Body of pancreas (tissue), 4 donors: ENCODE data around the gene TNFSF8.

Experiments used
- CTCF ChIP-seq, 7 experiments: fragments of 450-650 bp in 4 of 7; fragments of 200-600 bp in 3 of 7; sonication (generic) in 3 of 7; IDR thresholded peaks; one replicate each; pipeline ENCODE4 v1.5.1; 2016 to 2019; ENCODE audit warnings: antibody characterized with exemption in 7 of 7
- POLR2A ChIP-seq, 3 donors: fragments of 450-650 bp; IDR thresholded peaks; one replicate each; pipeline ENCODE4 v1.6.1; 2016; ENCODE audit warnings: antibody characterized with exemption in 3 of 3, mild to moderate bottlenecking in 2 of 3

- no peak for TF ChIP-seq POLR2A (IDR thresholded peaks at IDR 0.05)
- no peak for TF ChIP-seq CTCF (IDR thresholded peaks at IDR 0.05)
These were observed 61.0 kb downstream of the TNFSF8 start for GRCh38 chr9:114869378-114869777.
